Measurements from ENCODE around the gene CHL1.

Gene CHL1

GRCh38 chr3:217099-217813, 20.7 kb downstream of the CHL1 start:
- no peak for DNase-seq

- DNase-seq, result no peak
Observed at GRCh38 chr3:217948-218347, 21.4 kb downstream of the CHL1 start.

GRCh38 chr3:228442-229182, 32.0 kb downstream of the CHL1 start:
- no peak for DNase-seq

GRCh38 chr3:229183-229661, 32.7 kb downstream of the CHL1 start:
- no peak for DNase-seq

- no peak for DNase-seq
Observed at GRCh38 chr3:236881-237280, 40.3 kb downstream of the CHL1 start.

GRCh38 chr3:242602-243355, 46.2 kb downstream of the CHL1 start:
- no peak for DNase-seq

GRCh38 chr3:243356-243725, 46.8 kb downstream of the CHL1 start:
- DNase-seq, result no peak

- no peak for DNase-seq
Observed at GRCh38 chr3:244041-244440, 47.5 kb downstream of the CHL1 start.

GRCh38 chr3:247916-248315, 51.4 kb downstream of the CHL1 start:
- no peak for DNase-seq

- DNase-seq, result no peak
Observed at GRCh38 chr3:248864-249520, 52.4 kb downstream of the CHL1 start.

GRCh38 chr3:249587-250262, 53.2 kb downstream of the CHL1 start:
- no peak for DNase-seq

- no peak for DNase-seq
Observed at GRCh38 chr3:256501-256900, 59.9 kb downstream of the CHL1 start.

GRCh38 chr3:257826-258225, 61.3 kb downstream of the CHL1 start:
- no peak for DNase-seq

- no peak for DNase-seq
Observed at GRCh38 chr3:260898-261297, 64.3 kb downstream of the CHL1 start.

GRCh38 chr3:263393-263792, 66.8 kb downstream of the CHL1 start:
- DNase-seq, result no peak

- no peak for DNase-seq
Observed at GRCh38 chr3:264394-265156, 68.0 kb downstream of the CHL1 start.

- no peak for DNase-seq
Observed at GRCh38 chr3:267101-267500, 70.5 kb downstream of the CHL1 start.

- DNase-seq, result no peak
Observed at GRCh38 chr3:270688-271087, 74.1 kb downstream of the CHL1 start.

- DNase-seq, result no peak
Observed at GRCh38 chr3:274927-275326, 78.4 kb downstream of the CHL1 start.

GRCh38 chr3:277873-278272, 81.3 kb downstream of the CHL1 start:
- no peak for DNase-seq

GRCh38 chr3:278300-279064, 81.9 kb downstream of the CHL1 start:
- no peak for DNase-seq

Data from GOT3 (cell line).